Adrenal gland (tissue), 12 donors: Measurements from ENCODE around the gene BFSP1. TPM values are rescaled to one million over a fixed set of nuclear protein-coding genes. Genes with fewer than 3 reads are reported as not detected.

Experiments
- DNase-seq, 7 donors: peaks; one replicate each; pipeline ENCODE4 v3.0.0-alpha.2; 2019 to 2020
- H3K27ac ChIP-seq, 5 donors: fragments of 200-600 bp; sonication (generic) in 4 of 5; 1 replicate in 3 of 5; 2 replicates in 2 of 5; pipeline versions ENCODE4 v1.5.1 to v1.8.0; 2016 to 2020; ENCODE audit warnings: mild to moderate bottlenecking in 1 of 5
- H3K27me3 ChIP-seq: fragments of 200-600 bp; 2 replicates; pipeline ENCODE4 v1.8.0; 2021
- H3K36me3 ChIP-seq, 2 donors: fragments of 200-600 bp; replicated peaks in 1 of 2; 1 replicate in 1 of 2; 2 replicates in 1 of 2; pipeline versions ENCODE4 v1.5.1 to v1.8.0; 2018 to 2022
- H3K4me1 ChIP-seq, 2 donors: fragments of 200-600 bp; replicated peaks in 1 of 2; 1 replicate in 1 of 2; 2 replicates in 1 of 2; pipeline versions ENCODE4 v1.5.1 to v1.8.0; 2018 to 2021
- H3K4me3 ChIP-seq, 4 donors: fragments of 200-600 bp; sonication (generic) in 3 of 4; one replicate each; pipeline ENCODE4 v1.5.1; 2016 to 2018
- H3K9me3 ChIP-seq, 3 donors: fragments of 200-600 bp; sonication (generic) in 1 of 3; replicated peaks in 1 of 3; 1 replicate in 2 of 3; 2 replicates in 1 of 3; pipeline versions ENCODE4 v1.5.1 to v1.8.0; 2016 to 2021
- POLR2A ChIP-seq, 2 donors: fragments of 450-650 bp; IDR thresholded peaks; one replicate each; pipeline ENCODE4 v1.6.1; 2017; ENCODE audit warnings: antibody characterized with exemption in 2 of 2, mild to moderate bottlenecking in 2 of 2, moderate library complexity in 1 of 2
- WGBS, 4 donors: extraction: QIAGEN DNeasy Blood & Tissue Kit in 2 of 4; methylation state at CpG; one replicate each; pipeline versions ENCODE4 v1.1.5 to v1.1.7; 2013 to 2017; 5-methylcytosine and 5-hydroxymethylcytosine counted together
- intact Hi-C, 2 donors: fragments of 100-400 bp; cut with DNase I; formaldehyde crosslinking; loops; one replicate each; pipeline versions ENCODE4 v1.14.1 to v1.15.0; 2022 to 2023
- polyA plus RNA-seq, 3 donors: library from polyadenylated mRNA; stranded (reverse); fragments of 200-250 nt in 2 of 3; fragments of 350-450 nt in 1 of 3; fragmentation: Illumina TruSeq in 1 of 3; extraction: RNeasy Lipid Tissue Mini Kit (QIAGEN cat#74804) in 1 of 3; gene quantifications; one replicate each; pipeline ENCODE4 v1.2.3, GENCODE V29; 2013 to 2014
- total RNA-seq, 9 donors: library from RNA; depleted of rRNA in 4 of 9; stranded (reverse); fragments of >200 nt in 4 of 9; fragments of 120-200 nt in 1 of 9; fragmentation: NEBNext Ultra II Directional in 1 of 9; extraction: Animal tissue kit (Norgen Biotek cat#: 25700) in 1 of 9; gene quantifications; one replicate each; pipeline versions ENCODE4 v1.1.0 to v1.2.4, GENCODE V29; 2013 to 2023
- TF ChIP-seq, protein P1 (sequence below), 6 experiments: fragments of 450-650 bp in 4 of 6; fragments of 200-600 bp in 2 of 6; sonication (generic) in 1 of 6; IDR thresholded peaks; 1 replicate in 5 of 6; 2 replicates in 1 of 6; pipeline versions ENCODE4 v1.5.1 to v1.8.0; 2016 to 2021; ENCODE audit warnings: antibody characterized with exemption in 6 of 6, mild to moderate bottlenecking in 2 of 6, moderate library complexity in 1 of 6
- donor health status: healthy with polysubstance abuse.
- donor health status: Bipolar disorder and iron deficiency.
- donor health status: DM: yes; HTN: yes; CAD: no.
- donor health status: DM: no; HTN: no; CAD: no.
- donor health status: DM: no; HTN: no; CAD: no.
- donor health status: DM: yes; HTN: yes; CAD: no.

The BFSP1 gene
- total and polyA plus RNA-seq, 12 donors = 0.39 to 18.5 (median 2.2) TPM

DNA sequence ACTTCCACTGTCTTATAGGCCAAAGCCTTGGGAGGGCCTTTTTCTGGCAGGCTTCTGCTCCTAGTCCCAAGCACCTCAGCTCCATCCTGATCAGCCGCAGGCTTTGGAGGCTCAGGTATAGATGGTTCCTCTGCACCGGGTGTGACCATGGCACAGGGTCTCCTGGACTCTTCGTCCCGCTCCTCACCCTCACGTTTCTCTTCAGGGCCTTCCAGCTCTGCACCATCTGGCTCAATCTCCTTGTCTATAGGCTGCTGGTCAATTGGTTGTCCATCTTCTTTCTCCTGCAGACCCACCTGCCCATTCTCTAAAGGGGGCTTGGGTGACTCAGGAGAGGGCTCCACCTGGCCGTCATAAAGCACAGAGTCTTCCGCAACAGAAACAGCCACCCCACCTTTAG is 37.0 kb downstream of the BFSP1 start:
- H3K4me1 ChIP-seq = no peaks in the 10 kb centered on the region
- H3K27ac ChIP-seq = no peak overlapping the region
- no peak for DNase-seq
- intact Hi-C loops = no loop called here
- 87 to 93% (median 91%) methylated on average over 7 of the region's 7 CpGs for WGBS, 4 donors
- TF ChIP-seq, protein P1, sequence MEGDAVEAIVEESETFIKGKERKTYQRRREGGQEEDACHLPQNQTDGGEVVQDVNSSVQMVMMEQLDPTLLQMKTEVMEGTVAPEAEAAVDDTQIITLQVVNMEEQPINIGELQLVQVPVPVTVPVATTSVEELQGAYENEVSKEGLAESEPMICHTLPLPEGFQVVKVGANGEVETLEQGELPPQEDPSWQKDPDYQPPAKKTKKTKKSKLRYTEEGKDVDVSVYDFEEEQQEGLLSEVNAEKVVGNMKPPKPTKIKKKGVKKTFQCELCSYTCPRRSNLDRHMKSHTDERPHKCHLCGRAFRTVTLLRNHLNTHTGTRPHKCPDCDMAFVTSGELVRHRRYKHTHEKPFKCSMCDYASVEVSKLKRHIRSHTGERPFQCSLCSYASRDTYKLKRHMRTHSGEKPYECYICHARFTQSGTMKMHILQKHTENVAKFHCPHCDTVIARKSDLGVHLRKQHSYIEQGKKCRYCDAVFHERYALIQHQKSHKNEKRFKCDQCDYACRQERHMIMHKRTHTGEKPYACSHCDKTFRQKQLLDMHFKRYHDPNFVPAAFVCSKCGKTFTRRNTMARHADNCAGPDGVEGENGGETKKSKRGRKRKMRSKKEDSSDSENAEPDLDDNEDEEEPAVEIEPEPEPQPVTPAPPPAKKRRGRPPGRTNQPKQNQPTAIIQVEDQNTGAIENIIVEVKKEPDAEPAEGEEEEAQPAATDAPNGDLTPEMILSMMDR (IDR thresholded peaks at IDR 0.05) = no peak
- TF ChIP-seq POLR2A (IDR thresholded peaks at IDR 0.05) = no peak
- H3K36me3 ChIP-seq = no peaks in the 10 kb centered on the region
- no peaks in the 10 kb centered on the region for H3K9me3 ChIP-seq
- H3K4me3 ChIP-seq = no peak overlapping the region
- no peaks in the 10 kb centered on the region for H3K27me3 ChIP-seq

DNA sequence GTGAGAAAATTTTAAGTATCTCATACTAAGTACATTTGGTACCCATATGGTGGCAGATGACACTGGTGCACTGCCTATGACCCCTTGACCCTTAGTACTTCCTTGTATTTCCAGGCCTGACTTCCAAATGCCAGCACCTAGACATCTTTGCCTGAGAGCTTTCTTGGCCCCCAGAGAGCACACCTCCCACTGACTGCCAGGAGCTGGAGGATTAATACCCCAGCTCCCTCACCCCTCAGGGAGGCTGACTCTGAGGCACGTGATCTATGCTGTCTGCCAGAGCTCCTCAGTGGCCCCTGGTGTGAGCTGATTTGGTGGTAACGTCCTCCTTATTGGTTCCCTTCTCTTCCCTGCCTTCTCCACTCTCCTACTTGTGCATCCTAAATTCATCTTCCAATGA is 38.0 kb downstream of the BFSP1 start:
- Histone ChIP-seq H3K27ac (no peak overlapping the region), H3K4me3 (no peak overlapping the region), H3K27me3 (no peaks in the 10 kb centered on the region), H3K9me3 (no peaks in the 10 kb centered on the region), H3K4me1 (no peaks in the 10 kb centered on the region), H3K36me3 (no peaks in the 10 kb centered on the region)
- no peak for TF ChIP-seq POLR2A (IDR thresholded peaks at IDR 0.05)
- TF ChIP-seq, protein P1 (IDR thresholded peaks at IDR 0.05) = no peak
- DNase-seq = no peak
- 76 to 93% (median 78%) methylated on average over 2 of the region's 2 CpGs for WGBS, 4 donors
- intact Hi-C loops = no loop called here

DNA sequence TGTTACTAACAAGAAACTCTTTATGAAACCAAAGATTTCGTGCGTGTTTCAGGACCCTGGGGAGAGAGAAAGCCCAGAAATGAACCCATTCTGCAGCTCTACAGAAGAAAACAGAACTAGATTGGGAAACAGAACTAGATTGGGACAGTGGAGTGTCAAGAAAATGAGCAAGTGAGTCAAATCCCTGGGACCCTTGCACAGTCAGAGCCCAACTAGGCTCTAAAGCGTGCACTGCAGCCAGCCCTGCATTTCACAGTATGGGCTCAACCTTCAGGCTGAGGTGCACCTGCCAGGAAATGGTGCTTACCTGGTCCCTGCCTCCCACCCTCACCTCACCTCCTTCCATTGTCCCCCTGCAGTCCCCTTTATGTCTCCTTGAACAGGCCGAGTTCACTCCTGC is 39.7 kb downstream of the BFSP1 start:
- no peaks in the 10 kb centered on the region for H3K27me3 ChIP-seq
- no peak overlapping the region for H3K27ac ChIP-seq
- no peaks in the 10 kb centered on the region for H3K4me1 ChIP-seq
- DNase-seq = no peak
- H3K9me3 ChIP-seq = no peaks in the 10 kb centered on the region
- TF ChIP-seq, protein P1 (IDR thresholded peaks at IDR 0.05) = no peak
- no peak for TF ChIP-seq POLR2A (IDR thresholded peaks at IDR 0.05)
- WGBS, 4 donors = 94 to 100% (median 97%) methylated on average over 4 of the region's 4 CpGs
- intact Hi-C loops = no loop called here
- H3K4me3 ChIP-seq = no peak overlapping the region
- H3K36me3 ChIP-seq = no peaks in the 10 kb centered on the region

DNA sequence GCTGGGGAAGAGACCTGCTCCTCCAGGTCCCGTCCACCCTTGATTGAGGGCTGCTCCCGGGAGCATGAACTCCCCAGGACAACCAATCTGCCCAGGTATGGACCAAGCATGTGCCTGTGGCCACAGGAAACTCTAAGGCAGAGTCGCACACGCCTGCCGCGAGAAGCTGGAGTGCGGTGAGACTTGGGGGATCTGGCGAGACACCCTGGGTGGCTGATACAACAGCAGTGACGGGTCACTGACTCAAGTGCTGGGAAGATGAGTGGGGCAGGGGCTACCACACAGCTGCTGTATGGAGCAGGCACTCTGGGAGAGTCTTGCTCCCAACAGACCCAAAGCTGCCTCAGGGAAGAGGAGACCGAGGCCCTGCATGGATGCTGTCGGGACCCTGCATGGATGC is 40.1 kb downstream of the BFSP1 start:
- DNase-seq = no peak
- no peak for TF ChIP-seq POLR2A (IDR thresholded peaks at IDR 0.05)
- TF ChIP-seq, protein P1 (IDR thresholded peaks at IDR 0.05) = no peak
- Histone ChIP-seq H3K4me3 (no peak overlapping the region), H3K36me3 (no peaks in the 10 kb centered on the region), H3K27ac (no peak overlapping the region), H3K27me3 (no peaks in the 10 kb centered on the region), H3K9me3 (no peaks in the 10 kb centered on the region), H3K4me1 (no peaks in the 10 kb centered on the region)
- intact Hi-C loops = no loop called here
- 87 to 95% (median 92%) methylated on average over 10 to 11 of the region's 11 CpGs for WGBS, 4 donors
